Right lobe of liver (tissue), 4 donors: Measurements from ENCODE around the gene MGAT3.

Experiments
- POLR2A ChIP-seq: fragments of 450-650 bp; IDR thresholded peaks from one replicate; pipeline ENCODE4 v1.6.1; 2017; ENCODE audit warnings: antibody characterized with exemption, mild to moderate bottlenecking
- TF ChIP-seq, protein P1 (sequence below), 4 donors: fragments of 200-600 bp in 3 of 4; fragments of 450-650 bp in 1 of 4; IDR thresholded peaks; one replicate each; pipeline versions ENCODE4 v1.5.1 to v1.8.0; 2016 to 2022; ENCODE audit warnings: antibody characterized with exemption in 4 of 4, mild to moderate bottlenecking in 2 of 4
- donor health status: DM: no; HTN: no; CAD: no.
- donor health status: DM: no; HTN: no; CAD: no.
- donor health status: DM: no; HTN: yes; CAD: no.

DNA sequence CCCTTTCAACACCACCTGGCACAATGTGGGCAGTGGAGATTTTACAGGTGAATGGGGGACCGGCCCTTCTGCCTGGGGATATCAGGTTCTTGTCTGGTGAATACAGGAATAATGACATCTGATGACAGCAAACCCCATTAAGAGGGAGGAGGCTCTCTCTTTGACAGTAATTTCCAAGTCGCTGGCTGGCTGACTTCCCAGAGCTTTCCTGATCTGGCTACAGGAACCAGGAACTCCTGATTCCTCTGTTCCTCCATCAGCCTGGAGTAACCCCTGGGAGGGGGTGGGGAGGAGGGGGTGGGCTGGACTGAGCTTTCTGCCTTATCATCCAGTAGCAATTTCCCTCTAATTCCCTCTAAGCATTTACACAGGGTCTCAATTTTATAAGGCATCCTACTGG lies 41.6 kb downstream of the MGAT3 start:
- TF ChIP-seq, protein P1, sequence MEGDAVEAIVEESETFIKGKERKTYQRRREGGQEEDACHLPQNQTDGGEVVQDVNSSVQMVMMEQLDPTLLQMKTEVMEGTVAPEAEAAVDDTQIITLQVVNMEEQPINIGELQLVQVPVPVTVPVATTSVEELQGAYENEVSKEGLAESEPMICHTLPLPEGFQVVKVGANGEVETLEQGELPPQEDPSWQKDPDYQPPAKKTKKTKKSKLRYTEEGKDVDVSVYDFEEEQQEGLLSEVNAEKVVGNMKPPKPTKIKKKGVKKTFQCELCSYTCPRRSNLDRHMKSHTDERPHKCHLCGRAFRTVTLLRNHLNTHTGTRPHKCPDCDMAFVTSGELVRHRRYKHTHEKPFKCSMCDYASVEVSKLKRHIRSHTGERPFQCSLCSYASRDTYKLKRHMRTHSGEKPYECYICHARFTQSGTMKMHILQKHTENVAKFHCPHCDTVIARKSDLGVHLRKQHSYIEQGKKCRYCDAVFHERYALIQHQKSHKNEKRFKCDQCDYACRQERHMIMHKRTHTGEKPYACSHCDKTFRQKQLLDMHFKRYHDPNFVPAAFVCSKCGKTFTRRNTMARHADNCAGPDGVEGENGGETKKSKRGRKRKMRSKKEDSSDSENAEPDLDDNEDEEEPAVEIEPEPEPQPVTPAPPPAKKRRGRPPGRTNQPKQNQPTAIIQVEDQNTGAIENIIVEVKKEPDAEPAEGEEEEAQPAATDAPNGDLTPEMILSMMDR (IDR thresholded peaks at IDR 0.05): no peak
- TF ChIP-seq POLR2A: no peak
